Heart right ventricle (tissue), 16 donors: ENCODE data around the gene MAPK10. TPM values are rescaled to one million over a fixed set of nuclear protein-coding genes. Genes with fewer than 3 reads are reported as not detected.

Experiments
- ATAC-seq, 8 donors: fragments of 200-7000 bp; cut with Tn5 transposase; one replicate each; pipeline ENCODE4 v1.9.1; 2020; ENCODE audit warnings: mild to moderate bottlenecking in 8 of 8, moderate library complexity in 8 of 8, moderate number of reproducible peaks in 1 of 8
- DNase-seq, 2 donors: peaks; one replicate each; pipeline ENCODE4 v3.0.0-alpha.2; 2020
- H3K27ac ChIP-seq, 10 donors: fragments of 200-600 bp; sonication (generic) in 2 of 10; one replicate each; pipeline versions ENCODE4 v1.5.0 to v1.8.0; 2020 to 2022; ENCODE audit warnings: mild to moderate bottlenecking in 3 of 10
- H3K27me3 ChIP-seq, 7 donors: fragments of 200-600 bp; one replicate each; pipeline ENCODE4 v1.8.0; 2021 to 2022; ENCODE audit warnings: mild to moderate bottlenecking in 2 of 7
- H3K36me3 ChIP-seq, 9 donors: fragments of 200-600 bp; sonication (generic) in 1 of 9; one replicate each; pipeline versions ENCODE4 v1.5.0 to v1.8.0; 2020 to 2022; ENCODE audit warnings: mild to moderate bottlenecking in 2 of 9
- H3K4me1 ChIP-seq, 9 donors: fragments of 200-600 bp; sonication (generic) in 1 of 9; one replicate each; pipeline versions ENCODE4 v1.5.0 to v1.8.0; 2020 to 2022; ENCODE audit warnings: mild to moderate bottlenecking in 4 of 9
- H3K4me3 ChIP-seq, 10 donors: fragments of 200-600 bp; sonication (generic) in 2 of 10; one replicate each; pipeline versions ENCODE4 v1.5.0 to v1.8.0; 2020 to 2022; ENCODE audit warnings: mild to moderate bottlenecking in 7 of 10, moderate library complexity in 2 of 10
- H3K9me3 ChIP-seq, 11 donors: fragments of 200-600 bp in 10 of 11; sonication (generic) in 2 of 11; one replicate each; pipeline versions ENCODE4 v1.5.0 to v1.8.0; 2013 to 2022; ENCODE audit warnings: mild to moderate bottlenecking in 2 of 11, control low read depth in 1 of 11, moderate library complexity in 1 of 11
- CTCF ChIP-seq, 9 donors: fragments of 200-600 bp; sonication (generic) in 2 of 9; IDR thresholded peaks; one replicate each; pipeline versions ENCODE4 v1.5.0 to v1.8.0; 2021 to 2022; ENCODE audit warnings: antibody characterized with exemption in 9 of 9, mild to moderate bottlenecking in 5 of 9, moderate library complexity in 1 of 9
- WGBS, 2 donors: extraction: QIAGEN DNeasy Blood & Tissue Kit; methylation state at CpG; one replicate each; pipeline ENCODE4 v1.1.7; 2013; ENCODE audit warnings: inconsistent platforms in 1 of 2; 5-methylcytosine and 5-hydroxymethylcytosine counted together
- intact Hi-C, 10 donors: fragments of 100-400 bp; cut with DNase I; formaldehyde crosslinking; loops; one replicate each; pipeline versions ENCODE4 v1.11.1 to v1.14.2; 2022
- polyA plus RNA-seq, 2 donors: library from polyadenylated mRNA; stranded (reverse); fragments of 200-250 nt; gene quantifications; one replicate each; pipeline ENCODE4 v1.2.3, GENCODE V29; 2013
- total RNA-seq, 10 donors: library from RNA; stranded (reverse); fragmentation: NEBNext Ultra II Directional in 3 of 10; extraction: Animal tissue kit (Norgen Biotek cat#: 25700) in 3 of 10; gene quantifications; one replicate each; pipeline versions ENCODE4 v1.2.1 to v1.2.4, GENCODE V29; 2021 to 2023
- donor health status: Arrhythmogenic right ventricular cardiomyopathy.
- donor health status: ischemic (EF 13 %, LVEDD 7.1; RV severe dilation, severe dysfunction).
- donor health status: healthy with polysubstance abuse.
- donor health status: DM: no; HTN: yes; CAD: no.
- donor health status: DM: no; HTN: no; CAD: no.
- donor health status: ischemic (EF 25% LVEDD 6.9; RV normal size, moderate dysfunction).
- donor health status: ischemic (EF 25% LVEDD 5.7; RV mildly dilated, moderate dysfunction).
- donor health status: healthy.
- donor health status: DM: yes; HTN: yes; CAD: no.
- donor health status: Ischemic cardiomyopathy.
- donor health status: ischemic (EF 35%, LVEDD 5.7; RV mildly dilated, moderate dysfunction).
- donor health status: nonischemic (EF 11% LVEDD 7.7; RV severe dilation, severe dysfunction).
- donor health status: DM: yes; HTN: yes; CAD: no.
- donor health status: PGD.
- donor health status: ischemic (EF 29% LVEDD 5.4; RV normal size, mild dysfunction).
- donor health status: nonischemic (EF 23%, LVEDD 6.1; RV moderate dilation, normal function).

Gene MAPK10
- total and polyA plus RNA-seq, 12 donors, result 0.94 to 5.9 (median 2.6) TPM

GRCh38 chr4:86141161-86141560 lies 218.7 kb downstream of the MAPK10 start:
- intact Hi-C loops, result no loop called here
- WGBS, 2 donors, result 94% methylated on average over 1 of the region's 1 CpG
- peaks cover 0 to 4% (median 0%) of the 10 kb centered on the region in 11 donors for H3K9me3 ChIP-seq
- DNase-seq (no peak), ATAC-seq (no peak)
- no peak for TF ChIP-seq CTCF (IDR thresholded peaks at IDR 0.05)
- no peaks in the 10 kb centered on the region for H3K4me1 ChIP-seq
- no peaks in the 10 kb centered on the region for H3K36me3 ChIP-seq
- no peaks in the 10 kb centered on the region for H3K27me3 ChIP-seq
- no peak overlapping the region for H3K27ac ChIP-seq
- H3K4me3 ChIP-seq, result no peak overlapping the region

GRCh38 chr4:86132468-86132867 lies 227.4 kb downstream of the MAPK10 start:
- H3K27ac ChIP-seq, result no peak overlapping the region
- no peaks in the 10 kb centered on the region for H3K9me3 ChIP-seq
- no peaks in the 10 kb centered on the region for H3K27me3 ChIP-seq
- DNase-seq (no peak), ATAC-seq (no peak)
- intact Hi-C loops, result no loop called here
- H3K4me1 ChIP-seq, result no peaks in the 10 kb centered on the region
- no peaks in the 10 kb centered on the region for H3K36me3 ChIP-seq
- no peak overlapping the region for H3K4me3 ChIP-seq
- TF ChIP-seq CTCF (IDR thresholded peaks at IDR 0.05), result no peak
- 89 to 91% methylated on average over 4 of the region's 4 CpGs for WGBS, 2 donors

- DNase-seq (no peak), ATAC-seq (no peak)
- H3K9me3 ChIP-seq, result no peaks in the 10 kb centered on the region
- no peaks in the 10 kb centered on the region for H3K36me3 ChIP-seq
- no peak for TF ChIP-seq CTCF (IDR thresholded peaks at IDR 0.05)
- H3K4me1 ChIP-seq, result no peaks in the 10 kb centered on the region
- H3K27ac ChIP-seq, result no peak overlapping the region
- WGBS, 2 donors, result 90 to 92% methylated on average over 2 of the region's 2 CpGs
- H3K27me3 ChIP-seq, result no peaks in the 10 kb centered on the region
- intact Hi-C loops, result no loop called here
- no peak overlapping the region for H3K4me3 ChIP-seq
Observed at GRCh38 chr4:86131456-86131855, 228.4 kb downstream of the MAPK10 start.

GRCh38 chr4:86130160-86130933 lies 229.5 kb downstream of the MAPK10 start:
- H3K36me3 ChIP-seq, result no peaks in the 10 kb centered on the region
- TF ChIP-seq CTCF (IDR thresholded peaks at IDR 0.05), result no peak
- 91 to 92% methylated on average over 2 of the region's 2 CpGs for WGBS, 2 donors
- no peaks in the 10 kb centered on the region for H3K9me3 ChIP-seq
- H3K4me3 ChIP-seq, result no peak overlapping the region
- ATAC-seq (no peak), DNase-seq (no peak)
- H3K27ac ChIP-seq, result no peak overlapping the region
- no peaks in the 10 kb centered on the region for H3K4me1 ChIP-seq
- intact Hi-C loops, result no loop called here
- no peaks in the 10 kb centered on the region for H3K27me3 ChIP-seq
